Activated gamma-delta T cell treated with Interleukin-2 at 50 U/mL for 16 hours (primary cell): Measurements from ENCODE around the gene CLN5.
"Not testable (repeated sequence)": the region's sequence is repeated elsewhere in the genome, so short reads cannot be mapped to it uniquely, and the experiment has no call there.

Experiments
- DNase-seq: peaks from one replicate; pipeline ENCODE4 v3.0.0-alpha.2; 2020

The CLN5 gene

DNA sequence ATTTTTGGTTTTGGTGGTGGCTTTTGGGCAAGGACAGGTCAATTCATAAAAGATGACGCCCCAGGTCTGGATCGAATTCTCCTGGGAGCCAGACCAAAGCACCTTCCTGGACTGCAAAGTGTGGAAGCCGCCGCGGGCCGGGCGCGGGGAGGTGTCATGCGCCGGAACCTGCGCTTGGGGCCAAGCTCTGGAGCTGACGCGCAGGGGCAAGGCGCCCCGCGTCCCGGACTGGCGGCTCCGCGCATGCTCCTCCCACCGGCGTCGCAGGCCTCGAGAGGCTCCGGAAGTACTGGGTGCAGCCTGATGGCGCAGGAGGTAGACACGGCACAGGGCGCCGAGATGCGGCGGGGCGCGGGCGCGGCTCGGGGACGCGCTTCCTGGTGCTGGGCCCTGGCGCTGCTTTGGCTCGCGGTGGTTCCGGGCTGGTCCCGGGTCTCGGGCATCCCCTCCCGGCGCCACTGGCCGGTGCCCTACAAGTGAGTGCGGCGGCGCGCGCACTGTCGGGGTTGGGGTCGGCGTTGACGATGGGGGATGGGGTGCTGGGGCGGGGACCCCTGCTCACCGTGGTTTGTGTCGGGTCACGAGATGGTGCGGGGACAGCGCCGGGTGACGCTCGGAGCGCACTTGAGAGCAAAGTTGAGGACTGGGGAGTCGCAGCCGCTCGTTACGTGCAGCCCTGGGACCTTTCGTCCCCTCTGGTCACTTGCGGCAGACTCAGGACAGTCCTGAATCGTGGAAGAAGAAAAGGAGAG is at the start of gene CLN5:
Gene CLN5 (plus strand): TSS at position 286 of the 752 bp plus-strand sequence. CDS start 18 bp downstream, at position 304.
- peak; percentile 91 for DNase-seq

DNA sequence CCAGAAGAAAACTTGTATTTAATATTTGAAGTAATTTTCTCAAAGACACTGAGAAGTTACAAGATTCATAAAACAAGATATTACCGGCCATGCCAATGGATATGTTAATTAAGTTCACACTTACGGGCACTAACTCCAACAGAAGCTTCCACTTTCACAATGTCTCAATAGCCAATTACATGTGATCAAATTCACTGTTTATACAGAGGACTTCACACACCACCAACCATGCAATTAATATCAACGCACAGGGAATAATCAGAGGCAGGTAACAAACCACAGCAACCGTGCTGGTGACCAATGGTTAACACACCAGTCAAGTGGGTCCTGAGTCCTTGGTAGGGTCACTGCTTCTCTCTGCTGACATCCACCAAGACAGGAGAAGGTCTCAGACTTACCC is 49.5 kb upstream of the CLN5 start:
- no peak for DNase-seq

DNA sequence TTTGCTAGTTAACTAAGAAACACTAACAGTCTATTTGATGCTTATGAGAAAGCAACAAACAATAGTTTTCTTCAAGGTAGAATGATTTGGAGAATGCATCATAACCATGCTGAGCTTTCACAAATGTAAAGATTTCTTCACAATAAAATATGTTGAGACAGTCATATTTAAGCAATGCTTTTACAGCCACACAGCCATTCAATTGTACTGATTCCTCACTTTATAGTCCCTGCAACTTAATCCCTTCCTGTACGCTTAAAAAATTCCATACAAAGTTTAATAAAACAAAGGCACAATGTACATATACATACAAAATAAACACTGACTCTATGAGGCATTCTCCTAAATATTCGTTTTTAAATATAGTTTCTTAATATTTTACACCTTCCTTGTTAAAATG is 48.2 kb upstream of the CLN5 start:
- DNase-seq: no peak

DNA sequence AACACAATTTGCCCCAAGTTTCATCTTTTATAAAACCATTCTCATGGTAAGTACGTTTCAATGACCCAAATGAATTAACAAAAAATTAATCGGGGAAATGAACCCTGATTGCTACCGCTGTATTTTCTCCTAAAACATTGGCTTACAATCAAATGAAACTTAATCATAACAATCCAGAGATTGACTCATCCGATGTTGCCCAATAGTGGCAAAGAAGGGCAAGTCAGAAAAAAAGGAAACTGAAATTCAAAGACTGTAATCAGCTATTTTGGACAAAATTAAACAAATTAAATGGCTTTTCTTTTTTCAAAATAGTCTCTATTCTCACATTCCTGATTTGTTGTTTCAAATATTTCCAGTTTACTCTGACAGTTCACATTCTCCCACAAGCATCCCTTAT is 47.4 kb upstream of the CLN5 start:
- DNase-seq: no peak

GRCh38 chr13:76948149-76948548 is 43.7 kb upstream of the CLN5 start, which contains the start of gene ACOD1:
Gene ACOD1, plus strand, starts transcription at chr13:76948511. Its CDS starts 48 bp downstream, at chr13:76948559.
- no peak for DNase-seq

DNA sequence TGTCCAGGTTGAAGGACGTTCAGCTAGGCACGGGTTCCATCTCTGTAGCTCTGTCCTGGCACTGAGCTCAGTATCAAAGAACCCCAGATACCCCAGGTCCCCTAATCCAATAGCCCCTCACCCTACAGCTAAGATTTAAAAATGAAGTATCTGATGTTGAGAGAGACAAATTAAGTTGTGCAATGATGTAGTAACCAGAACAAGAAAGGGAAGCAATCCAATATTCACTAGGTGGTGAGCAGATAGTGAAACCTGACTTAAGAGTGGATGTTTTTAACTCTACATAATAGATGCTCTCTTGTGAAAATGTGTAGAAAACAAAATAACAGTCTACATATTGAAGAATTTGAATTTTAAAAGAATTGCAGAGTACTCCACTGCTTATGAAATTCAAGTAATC is 41.8 kb upstream of the CLN5 start:
- no peak for DNase-seq

- no peak for DNase-seq
Observed at GRCh38 chr13:76953968-76954367, 37.9 kb upstream of the CLN5 start.

GRCh38 chr13:76954538-76954937 is 37.3 kb upstream of the CLN5 start:
- no peak for DNase-seq

GRCh38 chr13:76955193-76955592 is 36.7 kb upstream of the CLN5 start:
- no peak for DNase-seq

DNA sequence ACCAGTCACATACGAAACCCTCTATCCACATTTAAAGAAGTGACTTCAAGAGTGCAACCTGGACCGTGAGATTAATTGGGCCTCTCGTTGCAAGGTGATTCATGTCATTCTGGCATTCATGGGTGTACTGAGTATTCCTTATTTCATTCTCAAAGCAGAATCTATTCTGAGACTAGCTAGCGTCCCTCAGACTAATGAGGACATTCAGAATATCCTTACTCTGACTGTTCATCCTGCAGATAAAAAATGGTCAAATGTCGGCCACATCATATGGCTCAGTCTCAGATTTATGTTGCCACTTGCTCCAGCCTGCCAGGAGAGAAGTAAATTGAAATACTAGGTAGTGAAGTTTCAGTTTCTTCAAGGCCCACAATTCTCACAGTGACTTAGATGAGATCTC is 36.2 kb upstream of the CLN5 start:
- DNase-seq: no peak

- DNase-seq: no peak
Observed at GRCh38 chr13:76958841-76959432, 32.9 kb upstream of the CLN5 start.

DNA sequence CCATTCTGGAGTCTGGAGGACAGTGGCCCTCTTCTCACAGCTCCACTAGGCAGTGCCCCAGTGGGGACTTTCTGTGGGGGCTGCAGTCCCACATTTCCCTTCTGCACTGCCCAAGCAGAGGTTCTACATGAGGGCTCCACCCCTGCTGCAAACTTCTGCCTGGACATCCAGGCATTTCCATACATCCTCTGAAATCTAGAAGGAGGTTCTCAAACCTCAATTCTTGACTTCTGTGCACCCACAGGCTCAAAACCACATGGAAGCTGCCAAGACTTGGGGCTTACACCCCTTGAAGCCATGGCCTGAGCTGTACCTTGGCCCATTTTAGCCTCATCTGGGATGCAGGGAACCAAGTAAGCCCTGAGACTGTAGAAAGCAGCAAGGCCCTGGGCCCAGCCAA is 32.1 kb upstream of the CLN5 start:
- not testable (repeated sequence) for DNase-seq

GRCh38 chr13:76965759-76966421 is 26.0 kb upstream of the CLN5 start:
- DNase-seq: no peak

DNA sequence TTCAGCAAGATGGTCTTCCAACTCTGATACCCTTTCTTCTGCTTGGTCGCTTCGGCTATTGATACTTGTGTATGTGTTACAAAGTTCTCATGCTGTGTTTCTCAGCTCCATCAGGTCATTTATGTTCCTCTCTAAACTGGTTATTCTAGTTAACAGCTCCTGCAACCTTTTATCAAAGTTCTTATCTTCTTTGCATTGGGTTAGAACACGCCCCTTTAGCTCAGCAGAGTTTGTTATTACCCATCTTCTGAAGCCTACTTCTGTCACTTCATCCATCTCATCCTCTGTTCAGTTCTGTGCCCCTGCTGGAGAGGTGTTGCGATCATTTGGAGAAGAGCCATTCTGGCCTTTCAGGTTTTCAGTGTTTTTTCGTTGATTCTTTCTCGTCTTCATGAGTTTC is 24.9 kb upstream of the CLN5 start:
- no peak for DNase-seq

GRCh38 chr13:76968041-76968440 is 23.8 kb upstream of the CLN5 start:
- no peak for DNase-seq

- DNase-seq: no peak
Observed at GRCh38 chr13:76969488-76970365, 22.2 kb upstream of the CLN5 start.

DNA sequence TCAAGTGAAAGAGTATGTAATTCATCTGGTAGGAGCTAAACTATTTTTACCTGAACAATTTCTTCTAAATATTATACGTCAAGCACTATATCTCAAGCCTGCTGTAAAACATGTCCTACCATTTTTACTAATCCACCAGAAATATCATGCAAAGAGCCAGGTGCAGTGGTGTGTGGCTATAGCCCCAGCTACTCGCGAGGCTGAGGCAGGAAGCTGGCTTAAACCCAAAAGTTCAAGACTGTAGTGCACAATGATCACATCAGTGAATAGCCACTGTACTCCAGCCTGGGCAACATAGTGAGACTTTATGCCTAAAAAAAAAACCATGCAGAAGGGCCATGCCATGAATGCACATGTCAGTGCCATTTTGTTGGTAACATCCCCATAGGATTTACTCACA is 20.7 kb upstream of the CLN5 start:
- no peak for DNase-seq

DNA sequence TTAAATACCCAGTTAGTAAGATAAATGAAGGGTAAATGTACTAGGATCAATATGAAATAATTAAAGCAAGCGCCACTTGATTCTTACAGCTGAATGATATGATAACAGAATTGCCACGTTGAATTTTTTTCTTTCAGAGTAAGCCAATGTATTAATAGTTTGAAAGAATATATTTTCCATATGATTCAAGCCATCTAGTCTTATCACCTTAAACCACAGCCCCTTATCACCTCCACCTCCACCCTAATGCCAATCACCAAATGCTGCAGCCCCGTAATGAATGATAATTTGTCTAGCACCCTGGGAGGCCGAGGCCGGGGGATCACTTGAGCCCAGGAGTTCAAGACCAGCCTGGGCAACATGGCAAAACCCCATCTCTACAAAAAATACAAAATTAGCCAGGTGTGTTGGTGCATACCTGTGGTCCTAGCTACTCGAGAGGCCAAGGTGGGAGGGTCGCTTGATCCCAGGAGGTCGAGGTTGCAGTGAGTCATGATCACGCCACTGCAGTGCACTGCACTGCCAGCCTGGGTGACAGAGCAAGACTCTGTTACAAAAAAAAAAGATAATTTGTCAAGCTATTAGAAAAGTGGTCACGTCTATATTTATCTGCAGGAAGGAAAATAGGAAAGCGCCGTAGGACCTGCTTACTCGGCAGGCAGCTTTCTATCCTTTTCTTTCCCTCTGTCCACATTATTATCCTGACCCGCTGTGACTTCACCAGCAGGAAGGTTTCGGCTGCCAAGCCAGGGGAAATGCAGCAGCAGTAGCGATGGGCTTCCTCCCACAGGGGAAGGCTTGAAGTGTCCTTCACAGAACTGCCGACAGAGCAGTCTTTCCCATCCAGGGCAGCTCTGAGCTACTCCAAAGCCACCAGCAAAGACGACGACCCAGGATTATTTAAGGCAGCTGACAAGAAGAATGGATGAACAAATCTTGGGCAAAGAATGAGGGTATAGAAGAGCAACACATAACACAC is 19.7 kb upstream of the CLN5 start:
- DNase-seq: no peak

DNA sequence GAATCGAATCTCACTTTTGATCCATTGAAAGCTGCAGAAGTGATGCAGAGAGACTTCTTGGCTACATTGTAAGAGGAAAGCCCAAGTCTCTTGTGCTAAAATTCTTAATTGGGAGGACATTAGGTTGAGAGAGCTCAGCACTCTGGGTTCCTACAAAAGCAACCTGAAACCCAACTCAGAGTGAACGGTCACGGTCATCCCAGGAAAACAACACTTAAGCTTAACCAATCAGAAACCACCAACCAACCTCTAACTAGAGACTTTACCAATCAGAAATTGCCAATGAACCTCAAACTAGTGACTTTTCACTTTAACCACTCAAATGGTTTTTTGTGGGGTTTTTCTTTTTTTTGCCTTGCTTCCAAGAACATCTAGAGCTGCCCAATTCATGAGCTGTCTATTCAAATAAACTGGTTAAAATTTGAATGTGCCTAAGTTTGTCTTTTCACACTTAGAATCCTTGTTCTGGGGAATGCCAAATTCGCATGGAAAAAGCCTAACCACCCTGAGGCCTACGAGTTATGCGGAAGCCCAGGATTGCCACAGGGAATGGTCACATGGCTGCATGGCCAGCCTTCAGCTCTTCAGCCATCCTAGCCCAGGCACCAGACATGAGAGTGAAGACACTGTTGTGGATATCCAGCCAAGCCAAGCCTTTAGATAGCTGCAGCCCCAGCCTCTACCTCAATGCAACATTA is 17.8 kb upstream of the CLN5 start:
- DNase-seq: no peak

- no peak for DNase-seq
Observed at GRCh38 chr13:76974618-76974975, 17.3 kb upstream of the CLN5 start.

GRCh38 chr13:76975863-76976262 is 16.0 kb upstream of the CLN5 start:
- DNase-seq: no peak
